PC-3 (cell line): Measurements from ENCODE around the gene BCAS4.

Experiments used
- CTCF ChIP-seq: fragments of 300-600 bp; sonication (generic); conservative IDR thresholded peaks from 2 replicates; pipeline ENCODE4 v1.5.1; 2017; ENCODE audit warnings: antibody characterized with exemption, low read depth, mild to moderate bottlenecking, low read length
- EZH2 ChIP-seq: fragments of 300-600 bp; sonication (generic); IDR thresholded peaks from one replicate; pipeline ENCODE4 v1.6.1; 2017; ENCODE audit warnings: antibody characterized with exemption, mild to moderate bottlenecking, low read length; ENCODE audit not compliant: unreplicated experiment
- EZH2phosphoT487 ChIP-seq: fragments of 300-600 bp; sonication (generic); IDR thresholded peaks from 2 replicates; pipeline ENCODE4 v1.6.1; 2018; ENCODE audit warnings: mild to moderate bottlenecking, antibody characterized with exemption, low read length, borderline replicate concordance

GRCh38 chr20:50850721-50851286 lies 55.9 kb downstream of the BCAS4 start:
- no peak for TF ChIP-seq EZH2
- TF ChIP-seq CTCF, result no peak
- TF ChIP-seq EZH2phosphoT487, result no peak
